ENCODE results near the gene EXT2. TPM values are rescaled to one million over a fixed set of nuclear protein-coding genes. Genes with fewer than 3 reads are reported as not detected.
A peak's percentile ranks its signal among the peaks of the same experiment; 100 is the strongest.

Gene EXT2
- total and polyA plus RNA-seq, 5 donors, result 21.1 to 41.5 (median 34.0) TPM

DNA sequence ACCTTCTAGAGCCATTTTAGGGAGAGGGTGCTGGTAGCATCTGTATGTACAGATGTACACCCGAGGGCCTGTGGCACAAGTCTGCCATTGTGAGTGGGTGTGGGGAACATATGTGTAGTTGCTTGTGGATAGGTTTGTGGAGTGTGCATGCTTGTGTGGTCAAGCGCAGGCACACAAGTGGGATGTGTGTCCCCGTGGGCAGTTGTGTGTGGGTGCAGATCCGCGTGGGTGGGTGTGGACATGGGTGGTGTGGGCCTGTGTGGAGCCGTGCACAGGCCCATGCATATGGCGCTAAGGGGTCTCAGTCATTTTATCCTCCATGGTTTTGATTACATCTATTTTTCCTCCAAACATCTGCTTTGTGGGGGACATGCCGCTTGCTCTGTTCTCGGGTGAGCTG lies 185.7 kb downstream of the EXT2 start:
- 94% methylated on average over 9 of the region's 9 CpGs for WGBS
- H3K27me3 ChIP-seq (ENCODE audit: control insufficient read depth, insufficient read depth), result no peaks in the 10 kb centered on the region
- H3K4me3 ChIP-seq (ENCODE audit: low read length), result no peak overlapping the region
- no peaks in the 10 kb centered on the region for H3K9me3 ChIP-seq (ENCODE audit: control insufficient read depth, low read length)
- H3K4me1 ChIP-seq (ENCODE audit: control insufficient read depth, insufficient read depth, low read length), result no peaks in the 10 kb centered on the region
- DNase-seq (no peak), ATAC-seq (no peak)
- intact Hi-C loops (cut with DNase I), result loop anchor here in 1 of 4 donors (10.0 kb wide), 1 partner anchor 146 kb away; no protein-coding TSS in a partner anchor
- no peak overlapping the region for H3K27ac ChIP-seq (ENCODE audit: low read length)

DNA sequence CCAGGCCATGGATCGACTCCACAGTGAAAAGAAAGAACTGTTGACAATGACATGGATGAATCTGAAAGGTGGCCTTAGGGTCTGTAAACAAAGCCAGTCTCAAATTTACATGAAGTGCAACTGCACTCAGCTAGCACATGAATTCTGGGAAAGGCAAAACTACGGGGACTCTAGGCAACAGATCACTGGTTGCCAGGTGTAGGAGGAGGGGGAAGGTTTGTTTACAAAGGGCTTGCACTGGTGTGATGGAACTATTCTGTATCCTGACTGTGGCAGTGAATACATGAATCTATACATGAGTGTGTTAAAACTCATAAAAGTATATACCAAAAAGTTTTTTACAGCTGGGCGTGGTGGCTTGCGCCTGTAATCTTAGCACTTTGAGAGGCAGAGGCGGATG lies 187.1 kb downstream of the EXT2 start:
- DNase-seq (no peak), ATAC-seq (no peak)
- intact Hi-C loops (cut with DNase I), result loop anchor here in 1 of 4 donors (10.0 kb wide), 1 partner anchor 148 kb away; no protein-coding TSS in a partner anchor
- Histone ChIP-seq H3K27ac (ENCODE audit: low read length) (no peak overlapping the region), H3K4me3 (ENCODE audit: low read length) (no peak overlapping the region), H3K9me3 (ENCODE audit: control insufficient read depth, low read length) (no peaks in the 10 kb centered on the region), H3K4me1 (ENCODE audit: control insufficient read depth, insufficient read depth, low read length) (no peaks in the 10 kb centered on the region), H3K27me3 (ENCODE audit: control insufficient read depth, insufficient read depth) (no peaks in the 10 kb centered on the region)
- WGBS, result 95% methylated on average over 5 of the region's 5 CpGs

DNA sequence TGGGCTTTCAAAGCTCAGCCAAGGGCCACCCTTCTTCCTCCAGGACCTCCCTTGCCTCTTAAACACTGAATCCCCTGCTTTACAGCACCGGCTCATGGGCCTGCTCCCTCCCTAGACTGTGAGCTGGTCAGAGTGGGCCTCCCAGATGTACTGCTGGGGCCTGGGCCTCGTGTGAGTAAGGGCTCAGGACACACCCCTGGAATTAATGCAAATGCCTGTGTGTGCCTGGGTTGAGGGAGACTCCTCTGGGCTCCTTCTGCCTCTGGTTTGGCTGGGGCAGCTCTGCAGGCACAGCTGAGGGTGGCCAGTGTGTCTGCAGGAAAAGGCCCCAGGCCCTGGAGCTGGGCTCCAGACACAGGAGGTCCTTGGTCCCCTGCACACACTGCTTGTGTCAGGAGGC lies 190.3 kb downstream of the EXT2 start:
- DNase-seq (no peak), ATAC-seq (peak in 1 of 2 donors; percentile 12)
- H3K27me3 ChIP-seq (ENCODE audit: control insufficient read depth, insufficient read depth), result no peaks in the 10 kb centered on the region
- no peaks in the 10 kb centered on the region for H3K9me3 ChIP-seq (ENCODE audit: control insufficient read depth, low read length)
- intact Hi-C loops (cut with DNase I), result loop anchor here (2.0 to 10.0 kb wide), 3 partner anchors 151 to 253 kb away; no protein-coding TSS in a partner anchor
- 64% methylated on average over 2 of the region's 2 CpGs for WGBS
- no peaks in the 10 kb centered on the region for H3K4me1 ChIP-seq (ENCODE audit: control insufficient read depth, insufficient read depth, low read length)
- H3K4me3 ChIP-seq (ENCODE audit: low read length), result no peak overlapping the region
- no peak overlapping the region for H3K27ac ChIP-seq (ENCODE audit: low read length)

DNA sequence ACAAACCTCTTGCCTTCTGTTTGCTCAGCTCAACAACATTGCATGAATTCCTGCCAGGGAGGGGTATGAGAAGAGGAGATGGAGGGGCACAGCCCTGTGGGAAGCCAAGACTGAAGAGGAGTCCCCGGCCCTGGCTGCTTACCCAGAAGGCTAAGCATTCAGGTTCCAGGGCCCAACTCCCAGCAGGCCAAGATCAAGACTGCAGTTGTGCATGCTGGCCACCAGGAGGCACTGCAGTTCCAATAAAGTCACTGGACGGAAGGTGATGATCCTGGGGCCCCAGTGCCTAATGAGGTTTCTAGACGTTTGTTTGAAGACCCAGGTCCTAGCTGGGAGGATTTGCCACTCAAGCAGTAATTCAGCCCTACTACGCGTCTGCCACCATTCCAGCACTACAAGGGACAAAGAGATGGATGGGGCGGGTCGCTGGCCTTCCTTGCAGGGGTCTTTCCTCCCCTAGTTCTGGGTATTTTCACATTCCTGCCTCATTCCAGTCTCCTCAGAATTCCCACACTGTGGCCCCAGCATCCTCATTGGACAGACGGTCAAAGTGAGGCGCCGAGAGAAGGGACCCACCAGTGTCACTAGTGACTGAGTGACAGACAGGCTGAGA lies 190.9 kb downstream of the EXT2 start:
- Histone ChIP-seq H3K4me3 (ENCODE audit: low read length) (no peak overlapping the region), H3K27ac (ENCODE audit: low read length) (no peak overlapping the region), H3K27me3 (ENCODE audit: control insufficient read depth, insufficient read depth) (no peaks in the 10 kb centered on the region), H3K9me3 (ENCODE audit: control insufficient read depth, low read length) (no peaks in the 10 kb centered on the region), H3K4me1 (ENCODE audit: control insufficient read depth, insufficient read depth, low read length) (no peaks in the 10 kb centered on the region)
- intact Hi-C loops (cut with DNase I), result loop anchor here (2.0 to 10.0 kb wide), 3 partner anchors 152 to 252 kb away; no protein-coding TSS in a partner anchor
- 60% methylated on average over 10 of the region's 10 CpGs for WGBS
- peak in 1 of 2 donors; percentile 78 for ATAC-seq
- peak in 2 of 3 donors; percentile 49 to 70 for DNase-seq

DNA sequence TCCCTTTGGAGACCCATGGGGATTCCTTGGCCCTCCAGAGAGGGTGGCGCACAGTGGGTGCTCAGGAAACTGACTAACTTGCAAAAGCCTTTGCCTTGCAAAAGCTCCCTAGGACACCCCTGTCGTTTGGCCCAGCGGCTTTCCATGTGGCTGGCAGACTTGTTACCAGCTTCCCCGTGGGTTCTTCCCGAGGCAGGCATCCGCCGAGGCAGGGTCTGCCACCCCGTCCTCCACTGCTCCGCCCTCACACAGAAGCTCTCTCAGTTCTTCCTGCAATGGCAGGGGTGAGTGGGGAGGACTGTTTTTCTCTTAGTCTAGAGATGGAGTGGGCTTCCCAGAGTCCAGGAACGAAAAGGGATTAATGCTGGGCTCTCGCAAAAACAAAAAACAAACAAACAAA lies 191.4 kb downstream of the EXT2 start:
- ATAC-seq, result no peak

DNA sequence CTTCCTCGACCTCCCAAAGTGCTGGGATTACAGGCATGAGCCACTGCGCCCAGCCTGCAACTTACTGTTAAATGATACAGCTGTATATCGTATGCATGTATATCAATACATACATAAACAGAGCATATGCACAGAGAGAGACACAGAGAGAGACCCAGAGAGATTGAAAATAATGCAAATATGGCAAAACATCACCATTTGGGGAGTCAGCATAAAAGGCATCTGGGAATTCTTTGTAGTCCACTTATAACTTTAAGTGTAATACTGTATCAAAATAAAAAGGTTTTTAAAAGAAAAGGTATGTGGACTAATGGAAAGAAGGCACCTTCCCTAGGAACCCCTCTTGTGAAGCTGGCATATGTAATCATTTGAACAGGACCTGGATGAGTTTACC lies 192.7 kb downstream of the EXT2 start:
- DNase-seq (no peak), ATAC-seq (no peak)
- intact Hi-C loops (cut with DNase I), result loop anchor here in 2 of 4 donors (5.0 to 10.0 kb wide), 2 partner anchors 153 to 249 kb away; no protein-coding TSS in a partner anchor
- no peaks in the 10 kb centered on the region for H3K9me3 ChIP-seq (ENCODE audit: control insufficient read depth, low read length)
- no peak overlapping the region for H3K4me3 ChIP-seq (ENCODE audit: low read length)
- H3K4me1 ChIP-seq (ENCODE audit: control insufficient read depth, insufficient read depth, low read length), result no peaks in the 10 kb centered on the region
- WGBS, result 95% methylated on average over 3 of the region's 3 CpGs
- H3K27me3 ChIP-seq (ENCODE audit: control insufficient read depth, insufficient read depth), result no peaks in the 10 kb centered on the region
- no peak overlapping the region for H3K27ac ChIP-seq (ENCODE audit: low read length)

More for the DNA sequence above, 191.4 kb downstream of the EXT2 start:
- 88% methylated on average over 11 of the region's 11 CpGs for WGBS
- no peaks in the 10 kb centered on the region for H3K9me3 ChIP-seq (ENCODE audit: control insufficient read depth, low read length)
- H3K27ac ChIP-seq (ENCODE audit: low read length), result no peak overlapping the region
- intact Hi-C loops (cut with DNase I), result loop anchor here (2.0 to 10.0 kb wide), 3 partner anchors 152 to 252 kb away; no protein-coding TSS in a partner anchor
- no peaks in the 10 kb centered on the region for H3K27me3 ChIP-seq (ENCODE audit: control insufficient read depth, insufficient read depth)
- H3K4me3 ChIP-seq (ENCODE audit: low read length), result no peak overlapping the region
- DNase-seq, result no peak
- no peaks in the 10 kb centered on the region for H3K4me1 ChIP-seq (ENCODE audit: control insufficient read depth, insufficient read depth, low read length)

DNA sequence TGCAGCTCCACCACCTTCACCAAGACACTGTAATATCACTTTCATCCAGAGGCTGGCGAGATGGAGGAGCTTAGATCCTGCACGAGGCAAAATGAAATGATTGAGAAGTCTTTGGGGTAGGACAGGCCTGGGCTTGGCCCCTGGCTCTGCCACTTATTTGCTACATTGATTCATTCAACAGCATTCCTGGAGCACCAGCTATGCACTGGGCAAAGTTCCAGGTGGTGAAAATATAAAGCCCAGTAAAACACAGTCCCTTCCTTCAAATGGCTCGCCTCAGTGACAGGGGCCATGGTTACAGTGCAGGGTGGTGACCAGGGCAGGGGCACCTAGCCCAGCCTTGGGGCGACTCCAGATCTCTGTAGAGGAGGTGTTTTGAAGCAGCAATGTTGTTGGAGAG lies 194.7 kb downstream of the EXT2 start:
- no peak overlapping the region for H3K27ac ChIP-seq (ENCODE audit: low read length)
- ATAC-seq, result no peak
- no peak overlapping the region for H3K4me3 ChIP-seq (ENCODE audit: low read length)
- intact Hi-C loops (cut with DNase I), result loop anchor here in 1 of 4 donors (10.0 kb wide), 1 partner anchor 315 kb away; no protein-coding TSS in a partner anchor
- WGBS, result 81% methylated on average over 4 of the region's 4 CpGs
- no peaks in the 10 kb centered on the region for H3K4me1 ChIP-seq (ENCODE audit: control insufficient read depth, insufficient read depth, low read length)
- DNase-seq, result no peak
- H3K9me3 ChIP-seq (ENCODE audit: control insufficient read depth, low read length), result no peaks in the 10 kb centered on the region
- no peaks in the 10 kb centered on the region for H3K27me3 ChIP-seq (ENCODE audit: control insufficient read depth, insufficient read depth)

Other genes starting within 250 kb of the EXT2 start
- 10 to 100 TPM; 15.1 to 18.6 (median 17.4) TPM for gene ALKBH3, start 214.8 kb upstream of the EXT2 start, total RNA-seq
- 17.4 TPM for gene ALKBH3, start 214.8 kb upstream of the EXT2 start, polyA plus RNA-seq
- 100 to 1,000 TPM in 1 of 4 donors, 10 to 100 TPM in 3; 26.5 to 107 (median 36.5) TPM for gene C11orf96, start 153.0 kb upstream of the EXT2 start, total RNA-seq
- gene C11orf96, start 153.0 kb upstream of the EXT2 start, polyA plus RNA-seq, result 68.0 TPM
- gene ACCSL, start 47.7 kb upstream of the EXT2 start, total RNA-seq, result not detected
- gene ACCSL, start 47.7 kb upstream of the EXT2 start, polyA plus RNA-seq, result not detected
- 10 to 100 TPM; 11.4 to 18.8 (median 14.2) TPM for gene ACCS, start 29.4 kb upstream of the EXT2 start, total RNA-seq
- 19.3 TPM for gene ACCS, start 29.4 kb upstream of the EXT2 start, polyA plus RNA-seq
- not detected for gene ALX4, start 214.5 kb downstream of the EXT2 start, total RNA-seq
- 0.07 TPM for gene ALX4, start 214.5 kb downstream of the EXT2 start, polyA plus RNA-seq